OCI-LY3 (cell line): ENCODE measurements around the gene ACYP2.

Experiments used
- H2AFZ ChIP-seq: fragments of 200-600, 300-600 bp; shearing (Covaris generic); 2 replicates; pipeline ENCODE4 v1.6.0; 2014; ENCODE audit warnings: antibody characterized with exemption, low read depth, low read length
- H3K27ac ChIP-seq: fragments of 200-600, 300-600 bp; sonication (generic); 2 replicates; pipeline ENCODE4 v1.5.1; 2014; ENCODE audit warnings: mild to moderate bottlenecking, low read length, moderate library complexity, mixed read lengths
- H3K27me3 ChIP-seq: fragments of 200-600, 300-600 bp; sonication (generic); 2 replicates; pipeline ENCODE4 v1.6.1; 2014; ENCODE audit warnings: low read depth, low read length, mixed read lengths
- H3K36me3 ChIP-seq: fragments of 200-600, 300-600 bp; sonication (generic); replicated peaks from 2 replicates; pipeline ENCODE3; 2014; ENCODE audit warnings: low read depth, low read length, mixed read lengths
- H3K4me1 ChIP-seq: fragments of 300-600, 200-600 bp; sonication (generic); 2 replicates; pipeline ENCODE4 v1.6.1; 2014; ENCODE audit warnings: low read length, mixed read lengths
- H3K4me2 ChIP-seq: fragments of 200-600, 300-600 bp; sonication (generic); 2 replicates; pipeline ENCODE4 v1.6.1; 2014; ENCODE audit warnings: low read length, mixed read lengths
- H3K4me3 ChIP-seq: fragments of 300-600, 200-600 bp; sonication (generic); 2 replicates; pipeline ENCODE4 v1.5.1; 2014; ENCODE audit warnings: antibody characterized with exemption, mild to moderate bottlenecking, low read length, moderate library complexity
- H3K79me2 ChIP-seq: fragments of 300-600, 200-600 bp; shearing (Covaris generic); 2 replicates; pipeline ENCODE4 v1.6.1; 2014; ENCODE audit warnings: mild to moderate bottlenecking, low read length, mixed read lengths
- H3K9ac ChIP-seq: fragments of 300-600, 200-600 bp; shearing (Covaris generic); 2 replicates; pipeline ENCODE4 v1.6.0; 2014; ENCODE audit warnings: mild to moderate bottlenecking, low read length, moderate library complexity
- H3K9me3 ChIP-seq: fragments of 200-600, 300-600 bp; shearing (Covaris generic); 2 replicates; pipeline ENCODE4 v1.6.1; 2014; ENCODE audit warnings: low read length, mixed read lengths; ENCODE audit not compliant: insufficient read depth
- H4K20me1 ChIP-seq: fragments of 200-600, 300-600 bp; sonication (generic); 2 replicates; pipeline ENCODE4 v1.6.1; 2016; ENCODE audit warnings: low read length, mixed read lengths; ENCODE audit not compliant: insufficient read depth
- CTCF ChIP-seq: fragments of 200-600, 300-600 bp; sonication (generic); IDR thresholded peaks from 2 replicates; pipeline ENCODE4 v1.5.1; 2014; ENCODE audit warnings: antibody characterized with exemption, low read length, low read depth
- EZH2phosphoT487 ChIP-seq: fragments of 200-600 bp; shearing (Covaris generic); IDR thresholded peaks from 2 replicates; pipeline ENCODE4 v1.6.1; 2018; ENCODE audit warnings: antibody characterized with exemption, mixed run types, low read depth

Gene ACYP2

DNA sequence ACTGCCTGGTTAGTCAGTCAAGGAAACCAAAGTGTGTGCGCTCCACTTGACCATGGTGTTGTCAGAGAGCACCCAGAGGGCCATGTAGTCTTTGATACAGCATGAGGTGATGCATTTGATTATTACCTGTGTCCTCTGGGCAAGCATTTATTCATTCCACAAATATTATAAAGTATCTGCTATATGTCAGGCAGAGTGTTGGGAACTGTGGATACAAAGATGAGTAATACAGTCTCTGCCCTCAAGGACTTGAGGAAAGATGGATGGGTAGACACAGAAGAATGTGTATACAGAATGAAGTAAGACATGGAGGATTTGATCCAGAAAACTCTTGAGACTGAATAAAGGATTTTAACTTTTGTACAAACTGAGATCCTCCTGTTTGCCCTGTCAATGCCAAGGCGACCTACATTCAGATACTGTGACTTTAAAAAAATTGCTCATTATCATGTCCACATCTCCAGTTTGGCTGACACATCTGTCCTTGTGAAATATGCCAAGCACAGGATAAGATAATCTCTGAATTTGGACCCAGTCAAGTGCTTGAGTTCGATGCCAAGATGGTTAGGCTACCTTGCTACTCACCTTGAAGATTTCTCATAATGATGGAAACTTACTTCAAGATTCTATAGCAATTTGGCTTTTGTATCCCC, 50.8 kb downstream of the ACYP2 start:
- no peak for TF ChIP-seq EZH2phosphoT487
- no peak for TF ChIP-seq CTCF
- Histone ChIP-seq H4K20me1 (no peaks in the 10 kb centered on the region), H3K4me3 (no peak overlapping the region), H3K9me3 (no peaks in the 10 kb centered on the region), H3K79me2 (no peaks in the 10 kb centered on the region), H3K36me3 (no peaks in the 10 kb centered on the region), H2AFZ (no peak overlapping the region), H3K4me2 (no peak overlapping the region), H3K27ac (no peak overlapping the region), H3K27me3 (no peaks in the 10 kb centered on the region), H3K4me1 (no peaks in the 10 kb centered on the region), H3K9ac (no peak overlapping the region)

DNA sequence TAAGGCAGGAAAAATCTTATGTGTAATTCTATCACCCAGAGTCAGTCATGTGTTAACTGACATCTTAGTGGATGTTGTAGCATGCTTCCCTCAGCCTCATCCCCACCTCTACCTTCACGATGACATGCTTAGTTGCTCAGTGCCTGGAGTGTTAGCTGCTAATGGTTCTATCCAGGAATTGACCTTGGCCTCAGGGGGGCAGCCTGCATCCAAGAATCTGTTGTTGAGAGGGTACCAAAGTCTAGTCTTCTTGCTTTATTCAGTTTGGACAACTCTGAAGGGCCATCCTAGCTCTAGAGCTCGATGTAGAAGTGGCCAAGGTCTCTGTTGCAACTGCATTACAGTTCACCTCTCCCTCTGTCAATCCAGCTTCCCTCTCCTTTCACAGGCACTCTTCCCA, 61.2 kb downstream of the ACYP2 start:
- H2AFZ ChIP-seq, result no peak overlapping the region
- H3K36me3 ChIP-seq, result no peaks in the 10 kb centered on the region

GRCh38 chr2:54183281-54183680, 67.9 kb downstream of the ACYP2 start:
- Histone ChIP-seq H3K27ac (no peak overlapping the region), H3K9ac (no peak overlapping the region), H3K4me1 (no peaks in the 10 kb centered on the region), H3K4me2 (no peak overlapping the region), H3K9me3 (no peaks in the 10 kb centered on the region), H3K36me3 (no peaks in the 10 kb centered on the region), H3K27me3 (no peaks in the 10 kb centered on the region), H4K20me1 (no peaks in the 10 kb centered on the region), H3K79me2 (no peaks in the 10 kb centered on the region), H3K4me3 (no peak overlapping the region), H2AFZ (no peak overlapping the region)
- TF ChIP-seq EZH2phosphoT487, result no peak
- TF ChIP-seq CTCF, result no peak

More for the DNA sequence above, 61.2 kb downstream of the ACYP2 start:
- Histone ChIP-seq H3K27me3 (no peaks in the 10 kb centered on the region), H3K4me2 (no peak overlapping the region), H3K9me3 (no peaks in the 10 kb centered on the region), H3K4me3 (no peak overlapping the region), H3K4me1 (no peaks in the 10 kb centered on the region), H3K79me2 (no peaks in the 10 kb centered on the region), H3K27ac (no peak overlapping the region), H4K20me1 (no peaks in the 10 kb centered on the region), H3K9ac (no peak overlapping the region)
- peak; percentile 52 for TF ChIP-seq CTCF
- TF ChIP-seq EZH2phosphoT487, result no peak

DNA sequence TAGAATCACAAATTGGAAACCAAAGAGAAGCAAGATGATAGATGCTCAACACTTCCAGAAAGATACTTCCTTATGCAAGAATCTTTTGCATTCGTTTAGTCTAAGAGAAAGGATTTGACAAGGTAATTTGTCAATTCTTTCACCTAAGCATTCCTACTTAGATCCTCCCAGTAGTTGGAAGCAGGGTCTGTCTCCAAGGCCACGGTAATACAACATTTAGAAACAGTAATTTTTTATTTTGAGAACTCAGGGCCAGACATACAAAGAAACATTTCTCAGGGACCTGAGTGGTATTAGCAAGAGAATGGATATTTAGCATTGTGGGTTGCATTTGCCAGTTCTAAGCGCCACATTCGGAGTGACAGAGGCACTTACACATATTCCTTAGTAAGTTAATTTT, 68.6 kb downstream of the ACYP2 start:
- H3K79me2 ChIP-seq, result no peaks in the 10 kb centered on the region
- no peak overlapping the region for H3K4me2 ChIP-seq
- H4K20me1 ChIP-seq, result no peaks in the 10 kb centered on the region
- no peaks in the 10 kb centered on the region for H3K27me3 ChIP-seq
- no peaks in the 10 kb centered on the region for H3K4me1 ChIP-seq
- H3K9me3 ChIP-seq, result no peaks in the 10 kb centered on the region
- H3K36me3 ChIP-seq, result no peaks in the 10 kb centered on the region
- no peak overlapping the region for H3K4me3 ChIP-seq
- H3K9ac ChIP-seq, result no peak overlapping the region
- no peak overlapping the region for H3K27ac ChIP-seq
- no peak overlapping the region for H2AFZ ChIP-seq
- TF ChIP-seq CTCF, result no peak
- TF ChIP-seq EZH2phosphoT487, result no peak
